IPS DF 4.7 (cell line): ENCODE measurements around the gene RAB11FIP3.
"Not testable (repeated sequence)": the region's sequence is repeated elsewhere in the genome, so short reads cannot be mapped to it uniquely, and the experiment has no call there.

ENCODE experiments used
- DNase-seq: peaks from one replicate; pipeline ENCODE4 v3.0.0-alpha.2; 2013; ENCODE audit warnings: low spot score; ENCODE audit errors: extremely low read depth

RAB11FIP3 gene

GRCh38 chr16:466651-467050, 41.2 kb downstream of the RAB11FIP3 start:
- DNase-seq = no peak

- DNase-seq = not testable (repeated sequence)
Observed at GRCh38 chr16:467249-467871, 41.9 kb downstream of the RAB11FIP3 start.

- DNase-seq = no peak
Observed at GRCh38 chr16:468068-468821, 42.8 kb downstream of the RAB11FIP3 start.

GRCh38 chr16:469459-469858, 44.0 kb downstream of the RAB11FIP3 start:
- not testable (repeated sequence) for DNase-seq

- DNase-seq = no peak
Observed at GRCh38 chr16:470418-470817, 45.0 kb downstream of the RAB11FIP3 start.

- no peak for DNase-seq
Observed at GRCh38 chr16:471353-472198, 46.1 kb downstream of the RAB11FIP3 start.

- no peak for DNase-seq
Observed at GRCh38 chr16:472199-472504, 46.7 kb downstream of the RAB11FIP3 start.

GRCh38 chr16:473046-474043, 47.9 kb downstream of the RAB11FIP3 start:
- no peak for DNase-seq

GRCh38 chr16:474420-475122, 49.1 kb downstream of the RAB11FIP3 start:
- DNase-seq = no peak

- no peak for DNase-seq
Observed at GRCh38 chr16:476039-476438, 50.6 kb downstream of the RAB11FIP3 start.

- DNase-seq = no peak
Observed at GRCh38 chr16:477301-478157, 52.1 kb downstream of the RAB11FIP3 start.

- DNase-seq = not testable (repeated sequence)
Observed at GRCh38 chr16:478287-478686, 52.8 kb downstream of the RAB11FIP3 start.

- no peak for DNase-seq
Observed at GRCh38 chr16:482468-483185, 57.2 kb downstream of the RAB11FIP3 start.

GRCh38 chr16:483341-484075, 58.1 kb downstream of the RAB11FIP3 start:
- no peak for DNase-seq

- no peak for DNase-seq
Observed at GRCh38 chr16:489606-490005, 64.2 kb downstream of the RAB11FIP3 start.

- DNase-seq = no peak
Observed at GRCh38 chr16:490768-491167, 65.3 kb downstream of the RAB11FIP3 start.

GRCh38 chr16:491220-491919, 65.9 kb downstream of the RAB11FIP3 start:
- DNase-seq = no peak
